ENCODE measurements around the gene MOK.

The MOK gene

GRCh38 chr14:102184316-102185035 lies 120.5 kb downstream of the MOK start:
- H3K27ac Mint-ChIP-seq, result no peak overlapping the region
- H3K9me3 Mint-ChIP-seq, result no peaks in the 10 kb centered on the region
- H3K36me3 Mint-ChIP-seq (ENCODE audit: low read depth), result no peaks in the 10 kb centered on the region
- TF ChIP-seq, protein P1, sequence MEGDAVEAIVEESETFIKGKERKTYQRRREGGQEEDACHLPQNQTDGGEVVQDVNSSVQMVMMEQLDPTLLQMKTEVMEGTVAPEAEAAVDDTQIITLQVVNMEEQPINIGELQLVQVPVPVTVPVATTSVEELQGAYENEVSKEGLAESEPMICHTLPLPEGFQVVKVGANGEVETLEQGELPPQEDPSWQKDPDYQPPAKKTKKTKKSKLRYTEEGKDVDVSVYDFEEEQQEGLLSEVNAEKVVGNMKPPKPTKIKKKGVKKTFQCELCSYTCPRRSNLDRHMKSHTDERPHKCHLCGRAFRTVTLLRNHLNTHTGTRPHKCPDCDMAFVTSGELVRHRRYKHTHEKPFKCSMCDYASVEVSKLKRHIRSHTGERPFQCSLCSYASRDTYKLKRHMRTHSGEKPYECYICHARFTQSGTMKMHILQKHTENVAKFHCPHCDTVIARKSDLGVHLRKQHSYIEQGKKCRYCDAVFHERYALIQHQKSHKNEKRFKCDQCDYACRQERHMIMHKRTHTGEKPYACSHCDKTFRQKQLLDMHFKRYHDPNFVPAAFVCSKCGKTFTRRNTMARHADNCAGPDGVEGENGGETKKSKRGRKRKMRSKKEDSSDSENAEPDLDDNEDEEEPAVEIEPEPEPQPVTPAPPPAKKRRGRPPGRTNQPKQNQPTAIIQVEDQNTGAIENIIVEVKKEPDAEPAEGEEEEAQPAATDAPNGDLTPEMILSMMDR (IDR thresholded peaks at IDR 0.05; ENCODE audit: unreplicated experiment in 3 of 3), result no peak
- H3K4me1 Mint-ChIP-seq, result peaks cover 61% of the 10 kb centered on the region
- H3K27me3 Mint-ChIP-seq (ENCODE audit: low read depth), result no peaks in the 10 kb centered on the region
- no peak overlapping the region for H3K4me3 Mint-ChIP-seq

GRCh38 chr14:102183886-102184285 lies 121.1 kb downstream of the MOK start:
- TF ChIP-seq, protein P1 (IDR thresholded peaks at IDR 0.05; ENCODE audit: unreplicated experiment in 3 of 3), result no peak

DNA sequence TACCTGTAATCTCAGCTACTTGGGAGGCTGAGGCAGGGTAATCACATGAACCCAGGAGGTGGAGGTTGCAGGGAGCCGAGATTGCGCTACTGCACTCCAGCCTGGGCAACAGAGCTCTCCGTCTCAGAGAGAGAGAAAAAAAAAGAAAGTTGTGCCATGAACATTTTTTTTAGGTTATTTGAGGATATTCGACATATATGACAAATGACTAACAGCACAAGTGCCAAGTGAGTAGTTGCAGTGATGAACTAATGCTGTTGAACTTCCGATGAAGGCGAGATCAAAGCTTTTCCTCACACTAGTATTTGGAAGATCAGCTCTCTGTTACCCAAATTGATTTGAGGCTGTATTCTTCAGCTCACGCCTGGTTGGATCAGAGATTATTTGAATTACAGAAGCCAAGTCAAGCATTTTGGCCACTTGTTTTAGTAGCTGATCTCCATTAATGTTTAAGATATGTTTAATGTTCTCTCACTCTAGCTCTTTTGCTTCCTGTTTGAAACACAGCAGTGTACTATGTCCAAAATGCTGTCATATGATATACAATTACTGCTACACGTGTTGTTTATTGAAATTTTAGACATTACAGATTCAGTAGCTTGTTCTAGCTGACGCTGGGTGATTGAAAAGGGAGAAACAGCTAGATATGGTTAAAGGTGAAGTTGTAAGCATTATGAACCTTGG lies 121.9 kb downstream of the MOK start:
- H3K27ac Mint-ChIP-seq, result peak overlapping the region in 2 of 3 experiments; percentile 2 to 24
- no peaks in the 10 kb centered on the region for H3K9me3 Mint-ChIP-seq
- peaks cover 69% of the 10 kb centered on the region for H3K4me1 Mint-ChIP-seq
- no peaks in the 10 kb centered on the region for H3K27me3 Mint-ChIP-seq (ENCODE audit: low read depth)
- H3K36me3 Mint-ChIP-seq (ENCODE audit: low read depth), result no peaks in the 10 kb centered on the region
- TF ChIP-seq, protein P1 (IDR thresholded peaks at IDR 0.05; ENCODE audit: unreplicated experiment in 3 of 3), result no peak
- H3K4me3 Mint-ChIP-seq, result peak overlapping the region in 1 of 3 experiments; percentile 51

More at GRCh38 chr14:102183886-102184285, 121.1 kb downstream of the MOK start:
- no peak overlapping the region for H3K27ac Mint-ChIP-seq
- H3K4me1 Mint-ChIP-seq, result peaks cover 62% of the 10 kb centered on the region
- H3K4me3 Mint-ChIP-seq, result peak overlapping the region in 1 of 3 experiments; percentile 2
- no peaks in the 10 kb centered on the region for H3K27me3 Mint-ChIP-seq (ENCODE audit: low read depth)
- no peaks in the 10 kb centered on the region for H3K36me3 Mint-ChIP-seq (ENCODE audit: low read depth)
- H3K9me3 Mint-ChIP-seq, result no peaks in the 10 kb centered on the region

GRCh38 chr14:102182190-102182589 lies 122.8 kb downstream of the MOK start:
- Mint-ChIP-seq H3K4me1 (peaks cover 69% of the 10 kb centered on the region), H3K36me3 (ENCODE audit: low read depth) (no peaks in the 10 kb centered on the region), H3K4me3 (peak overlapping the region in 1 of 3 experiments; percentile 47), H3K27me3 (ENCODE audit: low read depth) (no peaks in the 10 kb centered on the region), H3K27ac (no peak overlapping the region), H3K9me3 (no peaks in the 10 kb centered on the region)
- TF ChIP-seq, protein P1 (IDR thresholded peaks at IDR 0.05; ENCODE audit: unreplicated experiment in 3 of 3), result no peak

- peaks cover 66% of the 10 kb centered on the region for H3K4me1 Mint-ChIP-seq
- no peaks in the 10 kb centered on the region for H3K9me3 Mint-ChIP-seq
- no peaks in the 10 kb centered on the region for H3K27me3 Mint-ChIP-seq (ENCODE audit: low read depth)
- peaks cover 3% of the 10 kb centered on the region for H3K36me3 Mint-ChIP-seq (ENCODE audit: low read depth)
- H3K4me3 Mint-ChIP-seq, result peak overlapping the region in 2 of 3 experiments; percentile 26 to 66
- H3K27ac Mint-ChIP-seq, result peak overlapping the region; percentile 54 to 76 (median 74)
- TF ChIP-seq, protein P1 (IDR thresholded peaks at IDR 0.05; ENCODE audit: unreplicated experiment in 3 of 3), result no peak
These were observed 123.8 kb downstream of the MOK start for GRCh38 chr14:102181187-102181586.

All from nephron (organoid).